Stimulated activated CD4-positive, alpha-beta T cell treated with anti-CD3 and anti-CD28 coated beads, Interleukin-12 subunit alpha, Interleukin-12 subunit beta, amount 100 ng/mL, for 48 hours (primary cell): Measurements from ENCODE around the gene MSH3.
A peak's percentile ranks its signal among the peaks of the same experiment; 100 is the strongest.
"Not testable (repeated sequence)": the region's sequence is repeated elsewhere in the genome, so short reads cannot be mapped to it uniquely, and the experiment has no call there.

Source experiments
- DNase-seq, 3 donors: peaks; one replicate each; pipeline ENCODE4 v3.0.0-alpha.2; 2020; ENCODE audit warnings: low read depth in 2 of 3, low spot score in 1 of 3

The MSH3 gene

GRCh38 chr5:80705216-80705769 lies 50.8 kb downstream of the MSH3 start:
- no peak for DNase-seq

- DNase-seq: no peak
Observed at GRCh38 chr5:80705801-80706200, 51.3 kb downstream of the MSH3 start.

- DNase-seq: no peak
Observed at GRCh38 chr5:80706835-80707447, 52.5 kb downstream of the MSH3 start.

- DNase-seq: no peak
Observed at GRCh38 chr5:80707645-80708044, 53.2 kb downstream of the MSH3 start.

- DNase-seq: no peak
Observed at GRCh38 chr5:80711216-80711615, 56.8 kb downstream of the MSH3 start.

- DNase-seq: peak in 1 of 3 donors; percentile 5
Observed at GRCh38 chr5:80711938-80712337, 57.5 kb downstream of the MSH3 start.

- DNase-seq: no peak
Observed at GRCh38 chr5:80712919-80713318, 58.5 kb downstream of the MSH3 start.

GRCh38 chr5:80713631-80714030 lies 59.2 kb downstream of the MSH3 start:
- DNase-seq: no peak

GRCh38 chr5:80714570-80715298 lies 60.3 kb downstream of the MSH3 start:
- DNase-seq: no peak

- DNase-seq: no peak
Observed at GRCh38 chr5:80715887-80716286, 61.4 kb downstream of the MSH3 start.

GRCh38 chr5:80720181-80720580 lies 65.7 kb downstream of the MSH3 start:
- no peak for DNase-seq

GRCh38 chr5:80722916-80723315 lies 68.5 kb downstream of the MSH3 start:
- no peak for DNase-seq

GRCh38 chr5:80725446-80725845 lies 71.0 kb downstream of the MSH3 start:
- DNase-seq: no peak

GRCh38 chr5:80736730-80737129 lies 82.3 kb downstream of the MSH3 start:
- DNase-seq: no peak

- no peak for DNase-seq
Observed at GRCh38 chr5:80738466-80738865, 84.0 kb downstream of the MSH3 start.

GRCh38 chr5:80739057-80739456 lies 84.6 kb downstream of the MSH3 start:
- no peak for DNase-seq

- no peak for DNase-seq
Observed at GRCh38 chr5:80739496-80739895, 85.0 kb downstream of the MSH3 start.

GRCh38 chr5:80739898-80740297 lies 85.4 kb downstream of the MSH3 start:
- no peak for DNase-seq

- not testable (repeated sequence) for DNase-seq
Observed at GRCh38 chr5:80740488-80740887, 86.0 kb downstream of the MSH3 start.

- no peak for DNase-seq
Observed at GRCh38 chr5:80740999-80741398, 86.5 kb downstream of the MSH3 start.

- DNase-seq: no peak
Observed at GRCh38 chr5:80744149-80744548, 89.7 kb downstream of the MSH3 start.

GRCh38 chr5:80745490-80745889 lies 91.0 kb downstream of the MSH3 start:
- no peak for DNase-seq

GRCh38 chr5:80747922-80748321 lies 93.5 kb downstream of the MSH3 start:
- no peak for DNase-seq
